HG03439 (cell line): Measurements from ENCODE around the gene AGO3.
"Not testable (repeated sequence)": the region's sequence is repeated elsewhere in the genome, so short reads cannot be mapped to it uniquely, and the experiment has no call there.

Experiments used
- ATAC-seq: cut with Tn5 transposase; IDR thresholded peaks from one replicate; pipeline ENCODE4 v1.9.1; 2021; ENCODE audit warnings: mild to moderate bottlenecking, moderate library complexity; ENCODE audit not compliant: unreplicated experiment

Gene AGO3

GRCh38 chr1:35930593-35931445 is at the start of gene AGO3:
TSS of gene AGO3 (plus strand) at chr1:35931105. CDS start at chr1:35931427, 322 bp downstream.
- ATAC-seq: peak; percentile 81

GRCh38 chr1:35881850-35882273 is 49.0 kb upstream of the AGO3 start:
- no peak for ATAC-seq

GRCh38 chr1:35882586-35882944 is 48.3 kb upstream of the AGO3 start:
- ATAC-seq: no peak

- ATAC-seq: peak; percentile 83
Observed at GRCh38 chr1:35882945-35883634, 47.8 kb upstream of the AGO3 start, which contains the start of gene AGO1. TSS of gene AGO1 (plus strand) at chr1:35883209. CDS start at chr1:35883422, 213 bp downstream.

GRCh38 chr1:35883635-35884101 is 47.2 kb upstream of the AGO3 start:
- ATAC-seq: peak; percentile 15

GRCh38 chr1:35884934-35885333 is 46.0 kb upstream of the AGO3 start:
- no peak for ATAC-seq

GRCh38 chr1:35885961-35886558 is 44.8 kb upstream of the AGO3 start:
- no peak for ATAC-seq

- ATAC-seq: no peak
Observed at GRCh38 chr1:35886577-35887431, 44.1 kb upstream of the AGO3 start.

- no peak for ATAC-seq
Observed at GRCh38 chr1:35887508-35887907, 43.4 kb upstream of the AGO3 start.

GRCh38 chr1:35888255-35888654 is 42.6 kb upstream of the AGO3 start:
- ATAC-seq: no peak

- not testable (repeated sequence) for ATAC-seq
Observed at GRCh38 chr1:35888981-35889380, 41.9 kb upstream of the AGO3 start.

- ATAC-seq: no peak
Observed at GRCh38 chr1:35893051-35893879, 37.6 kb upstream of the AGO3 start.

- no peak for ATAC-seq
Observed at GRCh38 chr1:35894183-35894582, 36.7 kb upstream of the AGO3 start.

GRCh38 chr1:35894656-35895055 is 36.2 kb upstream of the AGO3 start:
- ATAC-seq: no peak

GRCh38 chr1:35899941-35900340 is 31.0 kb upstream of the AGO3 start:
- no peak for ATAC-seq

- ATAC-seq: no peak
Observed at GRCh38 chr1:35901235-35901634, 29.7 kb upstream of the AGO3 start.

- ATAC-seq: no peak
Observed at GRCh38 chr1:35902671-35903070, 28.2 kb upstream of the AGO3 start.

GRCh38 chr1:35914717-35915116 is 16.2 kb upstream of the AGO3 start:
- no peak for ATAC-seq

GRCh38 chr1:35915693-35916092 is 15.2 kb upstream of the AGO3 start:
- ATAC-seq: no peak

- ATAC-seq: no peak
Observed at GRCh38 chr1:35923791-35924221, 7.1 kb upstream of the AGO3 start.
